SK-N-SH (cell line): Measurements from ENCODE around the gene FFAR3. TPM values are rescaled to one million over a fixed set of nuclear protein-coding genes. Genes with fewer than 3 reads are reported as not detected.

Experiments
- CTCF ChIA-PET: fragments of 300-600, 350-600 bp; formaldehyde crosslinking; extraction: SDS; loops from one replicate; lab custom pipeline; 2021; lab: Yijun Ruan, JAX
- POLR2A ChIA-PET: fragments of 350-600 bp; sonication (Branson Sonifier 250); formaldehyde crosslinking; extraction: SDS; loops from one replicate; lab custom pipeline; 2020; ENCODE audit warnings: antibody characterized with exemption, inconsistent platforms; lab: Yijun Ruan, JAX
- DNase-seq: peaks from one replicate; pipeline ENCODE4 v3.0.0; 2012
- H2AFZ ChIP-seq: fragments of 200-600 bp; sonication (generic); 2 replicates; pipeline ENCODE4 v1.8.1; 2016; ENCODE audit warnings: antibody characterized with exemption, mild to moderate bottlenecking, low read depth
- H3F3A ChIP-seq: fragments of 200-600 bp; sonication (generic); replicated peaks from 2 replicates; pipeline ENCODE3; 2016; ENCODE audit warnings: antibody characterized with exemption, mild to moderate bottlenecking; ENCODE audit not compliant: insufficient read depth
- H3K27ac ChIP-seq, 2 experiments: fragments of 200-500 bp in 1 of 2; fragments of 200-600 bp in 1 of 2; sonication (Bioruptor generic) in 1 of 2; sonication (generic), shearing (Covaris generic) in 1 of 2; 2 replicates each; pipeline versions ENCODE4 v1.5.1 to v1.6.1; 2014 to 2016; ENCODE audit warnings: low read depth in 2 of 2, inconsistent platforms in 1 of 2, low read length in 1 of 2, mild to moderate bottlenecking in 1 of 2, mixed read lengths in 1 of 2
- H3K27me3 ChIP-seq: fragments of 200-600 bp; sonication (generic), shearing (Covaris generic); 2 replicates; pipeline ENCODE4 v1.6.1; 2016; ENCODE audit warnings: mixed run types; ENCODE audit not compliant: insufficient read depth
- H3K36me3 ChIP-seq, 2 experiments: fragments of 200-500 bp in 1 of 2; fragments of 200-600 bp in 1 of 2; sonication (Bioruptor generic) in 1 of 2; sonication (generic) in 1 of 2; replicated peaks in 1 of 2; 2 replicates each; pipeline versions ENCODE3 to v1.5.1; 2014 to 2016; ENCODE audit warnings: low read length in 1 of 2, mild to moderate bottlenecking in 1 of 2; ENCODE audit not compliant: insufficient read depth in 2 of 2, control insufficient read depth in 1 of 2
- H3K4me1 ChIP-seq, 2 experiments: fragments of 200-500 bp in 1 of 2; fragments of 200-600 bp in 1 of 2; sonication (Bioruptor generic) in 1 of 2; sonication (generic), shearing (Covaris generic) in 1 of 2; 2 replicates each; pipeline versions ENCODE4 v1.5.1 to v1.6.1; 2014 to 2016; ENCODE audit warnings: low read depth in 1 of 2, low read length in 1 of 2, mixed run types in 1 of 2; ENCODE audit not compliant: insufficient read depth in 2 of 2, control insufficient read depth in 1 of 2
- H3K4me2 ChIP-seq: fragments of 200-600 bp; sonication (generic), shearing (Covaris generic); 2 replicates; pipeline ENCODE4 v1.6.1; 2017; ENCODE audit warnings: mixed run types
- H3K4me3 ChIP-seq, 2 experiments: fragments of 200-500 bp in 1 of 2; fragments of 200-600 bp in 1 of 2; sonication (Bioruptor generic) in 1 of 2; sonication (generic), shearing (Covaris generic) in 1 of 2; 2 replicates each; pipeline versions ENCODE4 v1.5.1 to v1.8.1; 2014 to 2016; ENCODE audit warnings: low read depth in 2 of 2, inconsistent platforms in 1 of 2, low read length in 1 of 2, mild to moderate bottlenecking in 1 of 2, mixed read lengths in 1 of 2, moderate library complexity in 1 of 2
- H3K79me2 ChIP-seq: fragments of 200-600 bp; sonication (generic); 2 replicates; pipeline ENCODE4 v1.8.1; 2017; ENCODE audit warnings: mild to moderate bottlenecking; ENCODE audit not compliant: insufficient read depth
- H3K9ac ChIP-seq: fragments of 200-600 bp; sonication (generic); 2 replicates; pipeline ENCODE4 v1.6.1; 2017; ENCODE audit warnings: mixed run types
- H3K9me2 ChIP-seq: fragments of 200-600 bp; sonication (generic); 2 replicates; pipeline ENCODE4 v1.6.1; 2017; ENCODE audit warnings: mixed run types
- H3K9me3 ChIP-seq: fragments of 200-600 bp; sonication (generic); 2 replicates; pipeline ENCODE4 v1.6.1; 2017; ENCODE audit warnings: mixed run types, mild to moderate bottlenecking, moderate library complexity
- H4K20me1 ChIP-seq: fragments of 200-600 bp; sonication (generic); 2 replicates; pipeline ENCODE4 v1.6.1; 2017; ENCODE audit warnings: mild to moderate bottlenecking, mixed run types; ENCODE audit not compliant: insufficient read depth
- CHD2 ChIP-seq: fragments of 150-350 bp; IDR thresholded peaks from 2 replicates; pipeline ENCODE4 v1.6.1; 2018; ENCODE audit warnings: low read length; ENCODE audit not compliant: partially characterized antibody
- CTCF ChIP-seq: fragments of 200-600 bp; sonication (generic); IDR thresholded peaks from 2 replicates; pipeline ENCODE4 v1.6.1; 2017; ENCODE audit warnings: antibody characterized with exemption, mild to moderate bottlenecking, moderate library complexity
- EZH2phosphoT487 ChIP-seq: fragments of 200-600 bp; sonication (generic); IDR thresholded peaks from 2 replicates; pipeline ENCODE4 v1.6.1; 2017; ENCODE audit warnings: low read depth, mixed run types, mild to moderate bottlenecking, antibody characterized with exemption, moderate library complexity, borderline replicate concordance
- FOXJ3 ChIP-seq: sonication (generic); formaldehyde crosslinking; IDR thresholded peaks from 2 replicates; pipeline ENCODE4 v1.5.1; 2020; ENCODE audit warnings: mild to moderate bottlenecking, missing genetic modification reagents
- GATA2 ChIP-seq: sonication (generic); formaldehyde crosslinking; IDR thresholded peaks from 2 replicates; pipeline ENCODE4 v1.5.0; 2020; ENCODE audit warnings: mild to moderate bottlenecking, missing genetic modification reagents
- JUND ChIP-seq: IDR thresholded peaks from 2 replicates; pipeline ENCODE4 v1.4.0; 2012
- MEF2A ChIP-seq: IDR thresholded peaks from 2 replicates; pipeline ENCODE4 v1.4.0; 2012; ENCODE audit warnings: low read depth, borderline replicate concordance
- MXI1 ChIP-seq: IDR thresholded peaks from 2 replicates; pipeline ENCODE4 v1.6.1; 2012; ENCODE audit warnings: mild to moderate bottlenecking, low read depth, low read length, improper control_type of control experiment
- NFIC ChIP-seq: IDR thresholded peaks from 2 replicates; pipeline ENCODE4 v1.4.0; 2012; ENCODE audit warnings: borderline replicate concordance
- PBX3 ChIP-seq: IDR thresholded peaks from 2 replicates; pipeline ENCODE4; 2012
- POLR2AphosphoS5 ChIP-seq: IDR thresholded peaks from 2 replicates; pipeline ENCODE4 v1.6.1; 2012; ENCODE audit warnings: low read depth, low read length
- RCOR1 ChIP-seq: fragments of 150-350 bp; IDR thresholded peaks from 2 replicates; pipeline ENCODE4 v1.6.1; 2017; ENCODE audit warnings: antibody characterized with exemption, low read length
- REST ChIP-seq: IDR thresholded peaks from 2 replicates; pipeline ENCODE4 v1.6.1; 2012; ENCODE audit warnings: mild to moderate bottlenecking, low read depth, low read length, moderate library complexity
- RXRA ChIP-seq: IDR thresholded peaks from 2 replicates; pipeline ENCODE4 v1.4.0; 2012; ENCODE audit warnings: low read depth, mild to moderate bottlenecking, borderline replicate concordance
- SIN3A ChIP-seq: IDR thresholded peaks from 2 replicates; pipeline ENCODE4 v1.6.1; 2012; ENCODE audit warnings: low read depth, mild to moderate bottlenecking, low read length, moderate library complexity, borderline replicate concordance
- TCF12 ChIP-seq: IDR thresholded peaks from 2 replicates; pipeline ENCODE4 v1.4.0; 2012
- USF2 ChIP-seq: fragments of 150-350 bp; IDR thresholded peaks from 2 replicates; pipeline ENCODE4 v1.6.1; 2017; ENCODE audit warnings: antibody characterized with exemption, low read length, low read depth, borderline replicate concordance
- YY1 ChIP-seq: IDR thresholded peaks from 2 replicates; pipeline ENCODE4 v1.4.0; 2012; ENCODE audit warnings: low read depth, mild to moderate bottlenecking
- WGBS: methylation state at CpG from one replicate; pipeline ENCODE4 v1.1.6; 2017; ENCODE audit warnings: low lambda C conversion rate; 5-methylcytosine and 5-hydroxymethylcytosine counted together
- polyA plus RNA-seq, 3 experiments: library from polyadenylated mRNA; depleted of rRNA; stranded (reverse); fragments of >200 nt; gene quantifications; 2 replicates each; pipeline ENCODE4 v1.2.3, GENCODE V29; 2012

FFAR3 gene
- polyA plus RNA-seq, 1 of the 3 experiments (the other 2 are of a cell fraction) = not detected

GRCh38 chr19:35334144-35334753, 24.0 kb upstream of the FFAR3 start:
- no peaks in the 10 kb centered on the region for H3K9me2 ChIP-seq
- no peak for DNase-seq
- H3K27me3 ChIP-seq = peaks cover 86% of the 10 kb centered on the region
- no peaks in the 10 kb centered on the region for H3F3A ChIP-seq
- no peak overlapping the region for H3K4me3 ChIP-seq
- no peak overlapping the region for H2AFZ ChIP-seq
- no peak overlapping the region for H3K4me2 ChIP-seq
- ChIA-PET CTCF (interaction anchor here (1.7 to 3.3 kb wide), 3 partner anchors 10 to 161 kb away, joined by 3 to 20 read pairs (median 4); no protein-coding TSS in a partner anchor), POLR2A (no interaction called here)
- H3K36me3 ChIP-seq = no peaks in the 10 kb centered on the region
- H3K79me2 ChIP-seq = no peaks in the 10 kb centered on the region
- H3K27ac ChIP-seq = no peak overlapping the region
- no peaks in the 10 kb centered on the region for H3K9me3 ChIP-seq
- H3K4me1 ChIP-seq = no peaks in the 10 kb centered on the region
- TF ChIP-seq JUND (no peak), YY1 (no peak), MEF2A (no peak), FOXJ3 (CRISPR knock-in tag) (no peak), SIN3A (no peak), GATA2 (CRISPR knock-in tag) (no peak), RCOR1 (no peak), EZH2phosphoT487 (no peak), PBX3 (no peak), NFIC (no peak), USF2 (no peak), REST (no peak), MXI1 (no peak), CTCF (no peak), RXRA (no peak), POLR2AphosphoS5 (no peak), CHD2 (no peak), TCF12 (no peak)
- WGBS = 27% methylated on average over 10 of the region's 10 CpGs
- no peaks in the 10 kb centered on the region for H4K20me1 ChIP-seq
- H3K9ac ChIP-seq = no peak overlapping the region
